Breast epithelium (tissue), 4 donors: ENCODE measurements around the gene CGNL1. TPM values are rescaled to one million over a fixed set of nuclear protein-coding genes. Genes with fewer than 3 reads are reported as not detected.

Experiments
- DNase-seq, 2 donors: peaks; one replicate each; pipeline ENCODE4 v3.0.0-alpha.2; 2019; ENCODE audit warnings: low spot score in 2 of 2
- H3K27ac ChIP-seq, 2 donors: fragments of 200-600 bp; sonication (generic) in 1 of 2; one replicate each; pipeline ENCODE4 v1.5.1; 2016 to 2019; ENCODE audit warnings: mild to moderate bottlenecking in 1 of 2
- H3K27me3 ChIP-seq, 2 donors: fragments of 200-600 bp; sonication (generic) in 1 of 2; one replicate each; pipeline versions ENCODE4 v1.5.1 to v1.6.0; 2017 to 2019; ENCODE audit warnings: control low read depth in 1 of 2, mild to moderate bottlenecking in 1 of 2
- H3K36me3 ChIP-seq: fragments of 200-600 bp; one replicate; pipeline ENCODE4 v1.5.1; 2019
- H3K4me1 ChIP-seq, 2 donors: fragments of 200-600 bp; sonication (generic); one replicate each; pipeline ENCODE4 v1.5.1; 2016 to 2019; ENCODE audit warnings: control low read depth in 1 of 2
- H3K4me3 ChIP-seq, 3 donors: fragments of 200-600 bp; sonication (generic); 1 replicate in 2 of 3; 2 replicates in 1 of 3; pipeline ENCODE4 v1.5.1; 2016 to 2019; ENCODE audit warnings: mild to moderate bottlenecking in 3 of 3, moderate library complexity in 2 of 3
- H3K9me3 ChIP-seq, 2 donors: fragments of 200-600 bp; sonication (generic) in 1 of 2; one replicate each; pipeline ENCODE4 v1.5.1; 2016 to 2019; ENCODE audit warnings: control low read depth in 1 of 2
- CTCF ChIP-seq, 3 donors: fragments of 450-650 bp; IDR thresholded peaks; one replicate each; pipeline ENCODE4 v1.5.1; 2016 to 2017; ENCODE audit warnings: antibody characterized with exemption in 3 of 3, mild to moderate bottlenecking in 3 of 3, moderate library complexity in 3 of 3
- POLR2A ChIP-seq: fragments of 450-650 bp; IDR thresholded peaks from one replicate; pipeline ENCODE4 v1.6.1; 2016; ENCODE audit warnings: antibody characterized with exemption, mild to moderate bottlenecking, moderate library complexity
- POLR2AphosphoS5 ChIP-seq, 3 donors: sonication (generic); formaldehyde crosslinking; IDR thresholded peaks; one replicate each; pipeline ENCODE4 v1.6.1; 2017; ENCODE audit warnings: antibody characterized with exemption in 3 of 3
- intact Hi-C: fragments of 100-400 bp; cut with DNase I; formaldehyde crosslinking; loops from one replicate; pipeline ENCODE4 v1.15.1; 2023; ENCODE audit warnings: low total_unique reads
- total RNA-seq, 3 donors: library from RNA; depleted of rRNA; stranded (reverse); fragments of >200 nt; gene quantifications; one replicate each; pipeline ENCODE4 v1.1.0, GENCODE V29; 2016

Gene CGNL1
- total RNA-seq, 3 donors from 2014 or later = 5.4 to 24.9 (median 18.4) TPM

- TF ChIP-seq CTCF (IDR thresholded peaks at IDR 0.05) (no peak), POLR2AphosphoS5 (IDR thresholded peaks at IDR 0.05) (no peak), POLR2A (no peak)
- no peaks in the 10 kb centered on the region for H3K36me3 ChIP-seq
- H3K9me3 ChIP-seq = no peaks in the 10 kb centered on the region
- peaks cover 0 to 8% of the 10 kb centered on the region in 2 donors for H3K4me1 ChIP-seq
- intact Hi-C loops = no loop called here
- no peak overlapping the region for H3K4me3 ChIP-seq
- DNase-seq = no peak
- peak overlapping the region; percentile 81 to 83 for H3K27ac ChIP-seq
- no peaks in the 10 kb centered on the region for H3K27me3 ChIP-seq
Measured at GRCh38 chr15:57598346-57598745, 222.0 kb downstream of the CGNL1 start.

- H3K27ac ChIP-seq = peak overlapping the region; percentile 81 to 83
- no peak for TF ChIP-seq POLR2A
- TF ChIP-seq CTCF (IDR thresholded peaks at IDR 0.05) = no peak
- no peak for DNase-seq
- H3K4me1 ChIP-seq = peaks cover 0 to 15% of the 10 kb centered on the region in 2 donors
- intact Hi-C loops = no loop called here
- H3K9me3 ChIP-seq = no peaks in the 10 kb centered on the region
- no peaks in the 10 kb centered on the region for H3K36me3 ChIP-seq
- no peak overlapping the region for H3K4me3 ChIP-seq
- no peaks in the 10 kb centered on the region for H3K27me3 ChIP-seq
Measured at GRCh38 chr15:57599296-57599810, 223.0 kb downstream of the CGNL1 start.

DNA sequence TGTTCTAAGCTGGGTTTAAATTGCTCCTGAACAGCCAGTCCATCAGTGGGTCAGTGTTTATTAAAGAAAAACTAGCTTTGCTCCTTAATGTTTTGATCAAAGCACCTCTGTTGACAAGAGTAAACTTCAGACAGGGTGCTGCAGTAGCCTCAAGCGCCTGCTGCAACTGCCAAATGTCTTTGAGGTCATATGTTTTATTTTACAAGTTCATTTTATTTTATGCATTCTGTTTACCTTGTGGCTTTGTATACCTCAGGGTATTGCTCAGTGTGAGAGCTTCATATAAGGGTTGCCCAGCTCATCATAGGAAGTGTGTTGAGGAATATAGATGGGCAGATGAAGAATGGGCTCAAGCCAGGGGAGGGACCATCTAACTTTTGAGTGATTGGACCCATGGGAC is 223.9 kb downstream of the CGNL1 start:
- TF ChIP-seq CTCF (IDR thresholded peaks at IDR 0.05) (no peak), POLR2AphosphoS5 (IDR thresholded peaks at IDR 0.05) (no peak), POLR2A (no peak)
- Histone ChIP-seq H3K27ac (peak overlapping the region in 1 of 2 donors; percentile 83), H3K27me3 (no peaks in the 10 kb centered on the region), H3K36me3 (no peaks in the 10 kb centered on the region), H3K4me1 (peaks cover 0 to 18% of the 10 kb centered on the region in 2 donors), H3K9me3 (no peaks in the 10 kb centered on the region), H3K4me3 (no peak overlapping the region)
- DNase-seq = no peak
- intact Hi-C loops = no loop called here

Other genes starting within 250 kb of the CGNL1 start
- 10 to 100 TPM; 12.1 to 23.0 (median 16.7) TPM for gene MYZAP, start 215.4 kb downstream of the CGNL1 start, total RNA-seq